Esophagus muscularis mucosa (tissue), 4 donors: ENCODE data around the gene ZDHHC8. TPM values are rescaled to one million over a fixed set of nuclear protein-coding genes. Genes with fewer than 3 reads are reported as not detected.

Source experiments
- DNase-seq: peaks from one replicate; pipeline ENCODE4 v3.0.0-alpha.2; 2017; ENCODE audit errors: extremely low spot score
- H3K27ac ChIP-seq, 4 donors: fragments of 200-600 bp; sonication (generic); replicated peaks in 1 of 4; 1 replicate in 3 of 4; 2 replicates in 1 of 4; pipeline ENCODE4 v1.5.1; 2016 to 2019; ENCODE audit warnings: mild to moderate bottlenecking in 1 of 4
- H3K27me3 ChIP-seq, 4 donors: fragments of 200-600 bp; sonication (generic); one replicate each; pipeline versions ENCODE4 v1.5.1 to v1.6.0; 2016 to 2019
- H3K36me3 ChIP-seq, 4 donors: fragments of 200-600 bp; sonication (generic); one replicate each; pipeline ENCODE4 v1.5.1; 2016 to 2019
- H3K4me1 ChIP-seq, 4 donors: fragments of 200-600 bp; sonication (generic); one replicate each; pipeline ENCODE4 v1.5.1; 2016 to 2019
- H3K4me3 ChIP-seq, 4 donors: fragments of 200-600 bp; sonication (generic); 1 replicate in 2 of 4; 2 replicates in 2 of 4; pipeline ENCODE4 v1.5.1; 2016 to 2019; ENCODE audit warnings: mild to moderate bottlenecking in 4 of 4, moderate library complexity in 1 of 4
- H3K9me3 ChIP-seq, 4 donors: fragments of 200-600 bp; sonication (generic); 1 replicate in 3 of 4; 2 replicates in 1 of 4; pipeline ENCODE4 v1.5.1; 2016 to 2019
- EP300 ChIP-seq: sonication (generic); formaldehyde crosslinking; IDR thresholded peaks from one replicate; pipeline ENCODE4 v1.6.1; 2017; ENCODE audit warnings: antibody characterized with exemption
- POLR2A ChIP-seq: fragments of 450-650 bp; IDR thresholded peaks from one replicate; pipeline ENCODE4 v1.6.1; 2017; ENCODE audit warnings: antibody characterized with exemption, moderate library complexity, mild to moderate bottlenecking, low read depth
- POLR2AphosphoS5 ChIP-seq, 2 donors: sonication (generic); formaldehyde crosslinking; IDR thresholded peaks; one replicate each; pipeline ENCODE4 v1.6.1; 2017; ENCODE audit warnings: antibody characterized with exemption in 2 of 2
- WGBS: methylation state at CpG from one replicate; pipeline ENCODE4 v1.1.5; 2018; 5-methylcytosine and 5-hydroxymethylcytosine counted together
- intact Hi-C: fragments of 100-400 bp; cut with DNase I; formaldehyde crosslinking; loops from one replicate; pipeline ENCODE4 v1.15.1; 2023
- total RNA-seq, 4 donors: library from RNA; depleted of rRNA; stranded (reverse); fragments of >200 nt; gene quantifications; one replicate each; pipeline versions ENCODE4 v1.1.0 to v1.2.1, GENCODE V29; 2016
- TF ChIP-seq, protein P1 (sequence below), 3 experiments: fragments of 200-600 bp in 2 of 3; fragments of 450-650 bp in 1 of 3; sonication (generic) in 2 of 3; IDR thresholded peaks; one replicate each; pipeline ENCODE4 v1.5.1; 2017 to 2019; ENCODE audit warnings: antibody characterized with exemption in 3 of 3, mild to moderate bottlenecking in 2 of 3, moderate library complexity in 1 of 3

Gene ZDHHC8
- total RNA-seq, result 10 to 100 TPM; 11.8 to 33.2 (median 23.8) TPM

GRCh38 chr22:20131597-20131858, at the start of gene ZDHHC8:
TSS of gene ZDHHC8 (plus strand) at chr22:20131804. CDS start at chr22:20131948, 144 bp downstream.
- peak within 1 kb of the TSS; percentile 89 to 99 (median 96) for H3K27ac ChIP-seq
- H3K27me3 ChIP-seq, result no peaks in the 10 kb centered on the region
- H3K4me3 ChIP-seq, result peak within 1 kb of the TSS; percentile 69 to 100 (median 97)
- TF ChIP-seq POLR2A, result no peak
- no peak for TF ChIP-seq POLR2AphosphoS5 (IDR thresholded peaks at IDR 0.05)
- no peak for TF ChIP-seq EP300
- TF ChIP-seq, protein P1, sequence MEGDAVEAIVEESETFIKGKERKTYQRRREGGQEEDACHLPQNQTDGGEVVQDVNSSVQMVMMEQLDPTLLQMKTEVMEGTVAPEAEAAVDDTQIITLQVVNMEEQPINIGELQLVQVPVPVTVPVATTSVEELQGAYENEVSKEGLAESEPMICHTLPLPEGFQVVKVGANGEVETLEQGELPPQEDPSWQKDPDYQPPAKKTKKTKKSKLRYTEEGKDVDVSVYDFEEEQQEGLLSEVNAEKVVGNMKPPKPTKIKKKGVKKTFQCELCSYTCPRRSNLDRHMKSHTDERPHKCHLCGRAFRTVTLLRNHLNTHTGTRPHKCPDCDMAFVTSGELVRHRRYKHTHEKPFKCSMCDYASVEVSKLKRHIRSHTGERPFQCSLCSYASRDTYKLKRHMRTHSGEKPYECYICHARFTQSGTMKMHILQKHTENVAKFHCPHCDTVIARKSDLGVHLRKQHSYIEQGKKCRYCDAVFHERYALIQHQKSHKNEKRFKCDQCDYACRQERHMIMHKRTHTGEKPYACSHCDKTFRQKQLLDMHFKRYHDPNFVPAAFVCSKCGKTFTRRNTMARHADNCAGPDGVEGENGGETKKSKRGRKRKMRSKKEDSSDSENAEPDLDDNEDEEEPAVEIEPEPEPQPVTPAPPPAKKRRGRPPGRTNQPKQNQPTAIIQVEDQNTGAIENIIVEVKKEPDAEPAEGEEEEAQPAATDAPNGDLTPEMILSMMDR (IDR thresholded peaks at IDR 0.05), result no peak
- no CpG with 5 or more reads among the region's 43 CpGs for WGBS
- intact Hi-C loops, result no loop called here
- no peaks in the 10 kb centered on the region for H3K9me3 ChIP-seq
- H3K36me3 ChIP-seq, result peaks cover 5 to 16% (median 10%) of the 10 kb centered on the region in 4 donors
- H3K4me1 ChIP-seq, result peaks cover 51 to 59% (median 55%) of the 10 kb centered on the region in 4 donors
- DNase-seq, result no peak

DNA sequence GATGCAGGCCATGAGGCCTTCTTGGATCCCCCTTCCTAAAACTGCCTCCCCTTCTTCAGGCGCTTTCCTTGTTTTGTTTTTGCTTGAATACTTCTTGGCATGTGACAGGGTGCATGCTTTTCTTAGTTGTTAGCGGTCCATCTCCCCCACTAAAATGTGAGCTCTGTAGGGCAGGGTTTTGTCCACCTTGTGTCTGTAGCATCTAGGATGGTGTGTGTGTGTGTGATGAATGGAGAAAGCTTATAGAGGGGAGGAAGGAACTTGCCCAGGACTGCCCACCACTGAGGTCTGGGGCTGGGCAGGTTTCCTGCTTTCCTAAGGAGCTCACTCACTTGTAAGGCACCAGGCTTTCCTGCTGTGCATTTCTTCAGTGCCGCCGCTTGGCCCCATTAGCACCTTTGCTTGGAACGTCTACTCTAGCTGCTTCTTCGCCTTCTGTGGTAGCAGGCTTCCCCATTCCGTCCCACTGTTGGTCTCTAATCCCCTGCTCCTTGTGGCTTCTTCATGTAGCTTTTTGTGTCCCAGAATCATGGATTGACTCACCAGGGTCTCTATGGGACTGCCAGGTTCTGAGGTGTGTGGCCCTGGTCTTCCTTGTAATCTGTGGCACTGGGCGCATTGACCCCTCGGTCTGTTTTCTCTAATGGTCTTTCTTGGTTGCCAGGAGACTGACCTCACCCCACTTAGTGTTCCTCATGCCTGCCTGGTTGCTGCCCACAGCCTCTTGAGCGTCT, 48.3 kb upstream of the ZDHHC8 start:
- TF ChIP-seq POLR2AphosphoS5 (IDR thresholded peaks at IDR 0.05) (no peak), POLR2A (no peak), EP300 (no peak)
- TF ChIP-seq, protein P1 (IDR thresholded peaks at IDR 0.05), result no peak
- WGBS, result 82% methylated on average over 10 of the region's 10 CpGs
- Histone ChIP-seq H3K4me3 (no peak overlapping the region), H3K36me3 (peaks cover 26 to 29% (median 28%) of the 10 kb centered on the region in 4 donors), H3K9me3 (no peaks in the 10 kb centered on the region), H3K4me1 (peaks cover 49 to 60% (median 53%) of the 10 kb centered on the region in 4 donors), H3K27me3 (no peaks in the 10 kb centered on the region), H3K27ac (peak overlapping the region in 1 of 4 donors; percentile 95)
- DNase-seq, result no peak
- intact Hi-C loops, result loop anchor here (5.0 kb wide), 1 partner anchor 66 kb away; the partner anchor contains the start of gene ARVCF

GRCh38 chr22:20083891-20084546, 47.6 kb upstream of the ZDHHC8 start:
- no peak for TF ChIP-seq POLR2A
- no peak for TF ChIP-seq POLR2AphosphoS5 (IDR thresholded peaks at IDR 0.05)
- TF ChIP-seq EP300, result no peak
- TF ChIP-seq, protein P1 (IDR thresholded peaks at IDR 0.05), result no peak
- intact Hi-C loops, result loop anchor here (5.0 kb wide), 1 partner anchor 67 kb away; the partner anchor contains the start of gene ARVCF

GRCh38 chr22:20084547-20085413, 46.8 kb upstream of the ZDHHC8 start:
- Histone ChIP-seq H3K4me1 (peaks cover 45 to 54% (median 47%) of the 10 kb centered on the region in 4 donors), H3K27ac (peak overlapping the region in 1 of 4 donors; percentile 6)
- intact Hi-C loops, result loop anchor here (5.0 kb wide), 1 partner anchor 67 kb away; the partner anchor contains the start of gene ARVCF

More at GRCh38 chr22:20083891-20084546, 47.6 kb upstream of the ZDHHC8 start:
- 79% methylated on average over 10 of the region's 10 CpGs for WGBS
- Histone ChIP-seq H3K27ac (no peak overlapping the region), H3K27me3 (no peaks in the 10 kb centered on the region), H3K4me3 (no peak overlapping the region), H3K36me3 (peaks cover 30 to 36% (median 35%) of the 10 kb centered on the region in 4 donors), H3K9me3 (no peaks in the 10 kb centered on the region), H3K4me1 (peaks cover 49 to 59% (median 52%) of the 10 kb centered on the region in 4 donors)
- DNase-seq, result no peak

More at GRCh38 chr22:20084547-20085413, 46.8 kb upstream of the ZDHHC8 start:
- Histone ChIP-seq H3K36me3 (peaks cover 38 to 43% (median 42%) of the 10 kb centered on the region in 4 donors), H3K9me3 (no peaks in the 10 kb centered on the region), H3K27me3 (no peaks in the 10 kb centered on the region), H3K4me3 (no peak overlapping the region)
- TF ChIP-seq EP300, result no peak
- TF ChIP-seq, protein P1 (IDR thresholded peaks at IDR 0.05), result peak in 1 of 3 experiments; percentile 33
- no peak for DNase-seq
- 74% methylated on average over 23 of the region's 23 CpGs for WGBS
